ENCODE results near the gene MESP2. TPM values are rescaled to one million over a fixed set of nuclear protein-coding genes. Genes with fewer than 3 reads are reported as not detected.
A peak's percentile ranks its signal among the peaks of the same experiment; 100 is the strongest.

Gene MESP2
- total and polyA plus RNA-seq, 9 of the 15 experiments (the other 6 are each of a cell fraction or from before 2014, with no cell fraction given), result 0.08 to 0.82 (median 0.37) TPM

DNA sequence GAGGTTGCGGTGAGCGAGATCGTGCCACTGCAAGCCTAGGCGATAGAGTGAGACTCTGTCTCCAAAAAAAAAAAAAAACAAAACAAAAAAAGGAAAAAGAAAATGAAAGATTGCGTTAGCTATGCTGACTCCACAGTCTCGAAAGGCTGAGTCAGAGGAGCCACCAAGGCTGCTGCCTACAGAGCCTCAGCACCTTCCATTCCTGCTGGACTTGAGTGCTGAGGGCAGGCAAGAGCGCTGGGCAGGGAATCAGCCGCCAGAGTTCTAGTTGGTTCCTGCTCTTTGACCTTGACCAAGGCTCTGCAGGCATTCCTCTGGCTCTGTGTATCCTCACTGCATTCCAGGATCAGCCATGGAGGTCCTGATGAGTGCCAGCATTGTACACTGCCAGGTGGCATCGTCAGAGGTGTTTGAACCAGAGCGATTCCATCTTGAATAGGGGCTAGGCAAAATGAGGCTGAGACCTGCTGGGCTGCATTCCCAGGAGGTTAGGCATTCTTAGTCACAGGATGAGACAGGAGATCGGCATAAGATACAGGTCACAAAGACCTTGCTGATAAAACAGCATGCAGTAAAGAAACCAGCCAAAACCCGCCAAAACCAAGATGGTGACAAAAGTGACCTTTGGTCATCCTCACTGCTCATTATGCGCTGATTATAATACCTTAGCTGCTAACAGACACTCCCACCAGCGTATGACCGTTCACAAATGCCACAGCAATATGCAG, 5.9 kb downstream of the MESP2 start (continued):
- TF ChIP-seq, protein P1, sequence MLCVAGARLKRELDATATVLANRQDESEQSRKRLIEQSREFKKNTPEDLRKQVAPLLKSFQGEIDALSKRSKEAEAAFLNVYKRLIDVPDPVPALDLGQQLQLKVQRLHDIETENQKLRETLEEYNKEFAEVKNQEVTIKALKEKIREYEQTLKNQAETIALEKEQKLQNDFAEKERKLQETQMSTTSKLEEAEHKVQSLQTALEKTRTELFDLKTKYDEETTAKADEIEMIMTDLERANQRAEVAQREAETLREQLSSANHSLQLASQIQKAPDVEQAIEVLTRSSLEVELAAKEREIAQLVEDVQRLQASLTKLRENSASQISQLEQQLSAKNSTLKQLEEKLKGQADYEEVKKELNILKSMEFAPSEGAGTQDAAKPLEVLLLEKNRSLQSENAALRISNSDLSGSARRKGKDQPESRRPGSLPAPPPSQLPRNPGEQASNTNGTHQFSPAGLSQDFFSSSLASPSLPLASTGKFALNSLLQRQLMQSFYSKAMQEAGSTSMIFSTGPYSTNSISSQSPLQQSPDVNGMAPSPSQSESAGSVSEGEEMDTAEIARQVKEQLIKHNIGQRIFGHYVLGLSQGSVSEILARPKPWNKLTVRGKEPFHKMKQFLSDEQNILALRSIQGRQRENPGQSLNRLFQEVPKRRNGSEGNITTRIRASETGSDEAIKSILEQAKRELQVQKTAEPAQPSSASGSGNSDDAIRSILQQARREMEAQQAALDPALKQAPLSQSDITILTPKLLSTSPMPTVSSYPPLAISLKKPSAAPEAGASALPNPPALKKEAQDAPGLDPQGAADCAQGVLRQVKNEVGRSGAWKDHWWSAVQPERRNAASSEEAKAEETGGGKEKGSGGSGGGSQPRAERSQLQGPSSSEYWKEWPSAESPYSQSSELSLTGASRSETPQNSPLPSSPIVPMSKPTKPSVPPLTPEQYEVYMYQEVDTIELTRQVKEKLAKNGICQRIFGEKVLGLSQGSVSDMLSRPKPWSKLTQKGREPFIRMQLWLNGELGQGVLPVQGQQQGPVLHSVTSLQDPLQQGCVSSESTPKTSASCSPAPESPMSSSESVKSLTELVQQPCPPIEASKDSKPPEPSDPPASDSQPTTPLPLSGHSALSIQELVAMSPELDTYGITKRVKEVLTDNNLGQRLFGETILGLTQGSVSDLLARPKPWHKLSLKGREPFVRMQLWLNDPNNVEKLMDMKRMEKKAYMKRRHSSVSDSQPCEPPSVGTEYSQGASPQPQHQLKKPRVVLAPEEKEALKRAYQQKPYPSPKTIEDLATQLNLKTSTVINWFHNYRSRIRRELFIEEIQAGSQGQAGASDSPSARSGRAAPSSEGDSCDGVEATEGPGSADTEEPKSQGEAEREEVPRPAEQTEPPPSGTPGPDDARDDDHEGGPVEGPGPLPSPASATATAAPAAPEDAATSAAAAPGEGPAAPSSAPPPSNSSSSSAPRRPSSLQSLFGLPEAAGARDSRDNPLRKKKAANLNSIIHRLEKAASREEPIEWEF (CRISPR knock-in tag; IDR thresholded peaks at IDR 0.05), result peak; percentile 96
- TF ChIP-seq NRF1 (conservative IDR thresholded peaks at IDR 0.05 in 1 of 2, IDR thresholded peaks at IDR 0.05 in 1 of 2) (0 out of 4 replicates have a peak, but pooled peaks of 1 of the 2 experiments have one; percentile 24), TAF1 (IDR thresholded peaks at IDR 0.05; ENCODE audit: control insufficient read depth, extremely low read depth, insufficient read depth, low read length, severe bottlenecking) (no peak), RBM22 (IDR thresholded peaks at IDR 0.05; ENCODE audit: low read depth, low read length, poor library complexity, severe bottlenecking) (no peak), POLR2AphosphoS5 (IDR thresholded peaks at IDR 0.05; ENCODE audit: control insufficient read depth, insufficient read depth, low read depth, low read length) (no peak), RBBP5 (IDR thresholded peaks at IDR 0.05; ENCODE audit: borderline replicate concordance, insufficient read depth, low read length, poor library complexity, severe bottlenecking) (no peak), BACH1 (tag; IDR thresholded peaks at IDR 0.05) (peak; percentile 91), ZNF695 (CRISPR knock-in tag; IDR thresholded peaks at IDR 0.05) (peak; percentile 96), GTF2F1 (IDR thresholded peaks at IDR 0.05; ENCODE audit: low read depth, low read length) (no peak), ETV1 (tag; conservative IDR thresholded peaks at IDR 0.05; ENCODE audit: low read depth) (peak; percentile 75; the same call in 1 of the 2 replicates), ELF4 (CRISPR knock-in tag; IDR thresholded peaks at IDR 0.05) (peak; percentile 98), SPI1 (IDR thresholded peaks at IDR 0.05; ENCODE audit: borderline replicate concordance, low read depth, low read length) (no peak), ETV5 (CRISPR knock-in tag; IDR thresholded peaks at IDR 0.05; ENCODE audit: low read depth) (0 out of 2 replicates have a peak, but pooled peaks have one; percentile 25), KAT8 (IDR thresholded peaks at IDR 0.05; ENCODE audit: low read depth) (no peak), SUPT5H (IDR thresholded peaks at IDR 0.05) (no peak)
- TF ChIP-seq, protein P2, sequence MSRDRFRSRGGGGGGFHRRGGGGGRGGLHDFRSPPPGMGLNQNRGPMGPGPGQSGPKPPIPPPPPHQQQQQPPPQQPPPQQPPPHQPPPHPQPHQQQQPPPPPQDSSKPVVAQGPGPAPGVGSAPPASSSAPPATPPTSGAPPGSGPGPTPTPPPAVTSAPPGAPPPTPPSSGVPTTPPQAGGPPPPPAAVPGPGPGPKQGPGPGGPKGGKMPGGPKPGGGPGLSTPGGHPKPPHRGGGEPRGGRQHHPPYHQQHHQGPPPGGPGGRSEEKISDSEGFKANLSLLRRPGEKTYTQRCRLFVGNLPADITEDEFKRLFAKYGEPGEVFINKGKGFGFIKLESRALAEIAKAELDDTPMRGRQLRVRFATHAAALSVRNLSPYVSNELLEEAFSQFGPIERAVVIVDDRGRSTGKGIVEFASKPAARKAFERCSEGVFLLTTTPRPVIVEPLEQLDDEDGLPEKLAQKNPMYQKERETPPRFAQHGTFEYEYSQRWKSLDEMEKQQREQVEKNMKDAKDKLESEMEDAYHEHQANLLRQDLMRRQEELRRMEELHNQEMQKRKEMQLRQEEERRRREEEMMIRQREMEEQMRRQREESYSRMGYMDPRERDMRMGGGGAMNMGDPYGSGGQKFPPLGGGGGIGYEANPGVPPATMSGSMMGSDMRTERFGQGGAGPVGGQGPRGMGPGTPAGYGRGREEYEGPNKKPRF (IDR thresholded peaks at IDR 0.05; ENCODE audit: low read depth, low read length), result no peak
- TF ChIP-seq, protein P3, sequence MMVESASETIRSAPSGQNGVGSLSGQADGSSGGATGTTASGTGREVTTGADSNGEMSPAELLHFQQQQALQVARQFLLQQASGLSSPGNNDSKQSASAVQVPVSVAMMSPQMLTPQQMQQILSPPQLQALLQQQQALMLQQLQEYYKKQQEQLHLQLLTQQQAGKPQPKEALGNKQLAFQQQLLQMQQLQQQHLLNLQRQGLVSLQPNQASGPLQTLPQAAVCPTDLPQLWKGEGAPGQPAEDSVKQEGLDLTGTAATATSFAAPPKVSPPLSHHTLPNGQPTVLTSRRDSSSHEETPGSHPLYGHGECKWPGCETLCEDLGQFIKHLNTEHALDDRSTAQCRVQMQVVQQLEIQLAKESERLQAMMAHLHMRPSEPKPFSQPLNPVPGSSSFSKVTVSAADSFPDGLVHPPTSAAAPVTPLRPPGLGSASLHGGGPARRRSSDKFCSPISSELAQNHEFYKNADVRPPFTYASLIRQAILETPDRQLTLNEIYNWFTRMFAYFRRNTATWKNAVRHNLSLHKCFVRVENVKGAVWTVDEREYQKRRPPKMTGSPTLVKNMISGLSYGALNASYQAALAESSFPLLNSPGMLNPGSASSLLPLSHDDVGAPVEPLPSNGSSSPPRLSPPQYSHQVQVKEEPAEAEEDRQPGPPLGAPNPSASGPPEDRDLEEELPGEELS (CRISPR knock-in tag; IDR thresholded peaks at IDR 0.05; ENCODE audit: borderline replicate concordance), result no peak
